Left cardiac atrium (tissue), 4 donors: ENCODE measurements around the gene DNA2. TPM values are rescaled to one million over a fixed set of nuclear protein-coding genes. Genes with fewer than 3 reads are reported as not detected.

Experiments
- ATAC-seq, 2 donors: fragments of 200-7000 bp; cut with Tn5 transposase; one replicate each; pipeline ENCODE4 v1.9.1; 2020; ENCODE audit warnings: mild to moderate bottlenecking in 2 of 2, moderate library complexity in 2 of 2
- DNase-seq: peaks from one replicate; pipeline ENCODE4 v3.0.0-alpha.2; 2020
- intact Hi-C, 2 donors: fragments of 100-400 bp; cut with DNase I; formaldehyde crosslinking; loops; one replicate each; pipeline versions ENCODE4 v1.14.1 to v1.15.1; 2022 to 2023
- total RNA-seq, 2 donors: library from RNA; stranded (reverse); fragmentation: NEBNext Ultra II Directional; extraction: Animal tissue kit (Norgen Biotek cat#: 25700); gene quantifications; one replicate each; pipeline ENCODE4 v1.2.1, GENCODE V29; 2021
- donor health status: DM: no; HTN: yes; CAD: no.
- donor health status: DM: no; HTN: yes; CAD: no; lungs with severe emphysema.
- donor health status: DM: yes; HTN: yes; CAD: no.
- donor health status: Dilated cardiomyopathy.

Gene DNA2
- total RNA-seq, 2 donors from 2014 or later: 3.3 to 3.9 TPM

DNA sequence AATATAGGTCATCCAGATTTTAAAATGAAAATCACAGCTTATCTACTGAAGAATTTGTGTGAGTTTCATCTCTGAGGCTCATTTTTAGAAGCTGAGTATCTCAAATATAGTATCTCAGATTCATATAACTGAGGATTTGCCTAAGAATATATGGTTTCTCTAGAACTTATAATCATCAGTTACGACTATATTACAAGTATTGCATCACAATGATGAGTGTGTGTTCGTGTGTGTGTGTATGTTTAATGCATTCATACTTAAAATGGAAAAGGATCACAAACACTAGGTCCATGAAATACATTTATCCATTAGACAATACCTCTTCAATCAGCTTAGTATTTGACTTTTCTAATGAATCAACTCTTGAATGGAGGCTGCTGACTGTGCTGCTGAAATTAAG, 86.0 kb downstream of the DNA2 start:
- no peak for DNase-seq
- ATAC-seq: no peak
- intact Hi-C loops: no loop called here

GRCh38 chr10:68371604-68372003, 100.2 kb downstream of the DNA2 start:
- ATAC-seq (no peak), DNase-seq (no peak)
- intact Hi-C loops: no loop called here

DNA sequence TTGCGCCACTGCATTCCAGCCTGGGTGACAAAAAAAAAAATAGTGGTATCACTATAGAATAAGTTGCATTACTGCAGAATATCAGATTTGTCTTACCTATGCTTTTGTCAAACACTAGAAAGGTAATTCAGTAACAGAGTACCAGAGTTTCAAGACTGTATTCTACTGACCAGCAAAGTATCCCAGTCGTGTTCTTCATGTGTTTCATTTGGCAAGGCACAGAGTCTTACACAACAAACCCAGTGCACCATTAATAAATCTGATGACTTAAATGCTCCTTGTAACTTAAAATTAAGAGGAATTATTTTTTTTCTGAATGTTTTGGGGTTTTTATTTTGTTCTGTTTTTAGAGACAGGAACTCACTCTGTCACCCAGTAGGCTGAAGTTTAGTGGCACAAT, 104.7 kb downstream of the DNA2 start:
- intact Hi-C loops: no loop called here
- DNase-seq: no peak
- no peak for ATAC-seq

DNA sequence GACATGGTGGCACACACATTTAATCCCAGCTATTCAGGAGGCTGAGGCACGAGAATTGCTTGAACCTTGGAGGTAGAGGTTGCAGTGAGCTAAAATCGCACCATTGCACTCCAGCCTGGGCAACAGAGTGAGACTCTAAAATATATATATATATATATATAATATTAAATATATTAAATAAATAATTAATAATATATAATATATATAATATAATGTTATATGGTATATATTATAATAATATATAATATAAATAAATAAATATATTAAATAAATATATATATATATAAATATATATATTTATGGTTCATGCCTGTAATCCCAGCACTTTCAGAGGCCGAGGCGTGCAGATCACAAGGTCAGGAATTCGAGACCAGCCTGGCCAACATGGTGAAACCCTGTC, 105.2 kb downstream of the DNA2 start:
- intact Hi-C loops: no loop called here
- ATAC-seq: no peak
- DNase-seq: no peak

GRCh38 chr10:68365611-68366010, 106.2 kb downstream of the DNA2 start:
- intact Hi-C loops: no loop called here
- no peak for DNase-seq
- ATAC-seq: no peak

DNA sequence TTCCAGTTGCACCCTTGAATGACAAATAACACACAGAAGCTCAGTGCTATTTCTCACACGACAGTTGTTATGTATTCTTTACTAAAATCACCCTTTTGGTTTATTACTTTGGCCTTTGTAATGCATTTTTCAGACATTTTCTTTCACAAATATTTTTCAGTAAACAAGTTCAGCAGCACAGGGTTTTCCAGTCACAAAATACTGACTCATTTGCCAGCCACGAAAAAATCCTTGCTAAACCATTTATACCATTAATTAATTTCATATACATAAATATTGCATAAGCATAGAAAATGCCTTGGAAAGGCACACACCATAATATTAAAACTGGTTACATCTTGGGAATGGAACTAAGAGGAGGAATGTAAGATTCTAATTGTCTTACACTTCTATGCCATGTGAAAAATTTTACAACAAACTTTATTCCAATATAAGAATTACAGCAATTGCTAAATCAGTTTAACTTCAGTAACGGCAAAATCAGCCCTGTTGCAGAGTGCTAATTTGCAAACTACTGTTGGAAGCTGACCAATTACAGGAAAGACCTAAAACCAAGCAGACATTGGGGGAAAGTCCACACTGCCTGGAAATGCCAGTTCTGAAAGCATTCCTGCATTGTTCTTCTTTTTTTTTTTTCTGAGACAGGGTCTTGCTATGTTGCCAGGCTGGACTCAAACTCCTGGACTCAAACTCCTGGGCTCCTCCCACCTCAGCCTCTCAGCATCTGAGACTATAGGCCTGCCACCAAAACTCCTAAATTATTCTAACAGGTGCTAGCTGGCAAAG, 107.5 kb downstream of the DNA2 start:
- no peak for DNase-seq
- no peak for ATAC-seq
- intact Hi-C loops: no loop called here

Other genes with a start within 250 kb of the DNA2 start
- not detected for gene ATOH7, start 239.9 kb downstream of the DNA2 start, total RNA-seq
- 100 to 1,000 TPM in 1 of 2 donors, 10 to 100 TPM in 1; 81.5 to 130 TPM for gene HNRNPH3, start 139.9 kb downstream of the DNA2 start, total RNA-seq
- 1 to 10 TPM; 3.1 to 4.1 TPM for gene PBLD, start 139.0 kb downstream of the DNA2 start, total RNA-seq
- gene RUFY2, start 64.7 kb downstream of the DNA2 start, total RNA-seq: 10 to 100 TPM in 1 of 2 donors, 1 to 10 TPM in 1; 8.1 to 10.7 TPM
- 10 to 100 TPM; 23.6 to 24.5 TPM for gene SLC25A16, start 55.5 kb upstream of the DNA2 start, total RNA-seq
- gene TET1, start 88.4 kb upstream of the DNA2 start, total RNA-seq: 1 to 10 TPM; 3.4 to 4.0 TPM
- gene CCAR1, start 249.3 kb upstream of the DNA2 start, total RNA-seq: 10 to 100 TPM; 26.0 to 30.5 TPM